ENCODE results near the gene IL25.

The IL25 gene

GRCh38 chr14:23354990-23355389 lies 17.6 kb upstream of the IL25 start:
- DNase-seq: no peak

- DNase-seq: no peak
Observed at GRCh38 chr14:23355871-23356435, 16.7 kb upstream of the IL25 start.

GRCh38 chr14:23356662-23357061 lies 15.9 kb upstream of the IL25 start:
- no peak for DNase-seq

- no peak for DNase-seq
Observed at GRCh38 chr14:23357261-23357660, 15.3 kb upstream of the IL25 start.

- no peak for DNase-seq
Observed at GRCh38 chr14:23358042-23358441, 14.6 kb upstream of the IL25 start.

GRCh38 chr14:23358553-23359166 lies 13.9 kb upstream of the IL25 start:
- DNase-seq: no peak

GRCh38 chr14:23359167-23359626 lies 13.4 kb upstream of the IL25 start:
- DNase-seq: no peak

GRCh38 chr14:23359722-23360447 lies 12.7 kb upstream of the IL25 start:
- no peak for DNase-seq

GRCh38 chr14:23360496-23360895 lies 12.1 kb upstream of the IL25 start:
- DNase-seq: no peak

GRCh38 chr14:23361320-23361719 lies 11.3 kb upstream of the IL25 start:
- no peak for DNase-seq

GRCh38 chr14:23361763-23362162 lies 10.8 kb upstream of the IL25 start:
- no peak for DNase-seq

GRCh38 chr14:23362200-23362599 lies 10.4 kb upstream of the IL25 start:
- no peak for DNase-seq

GRCh38 chr14:23364164-23365035 lies 8.2 kb upstream of the IL25 start:
- DNase-seq: no peak

- DNase-seq: no peak
Observed at GRCh38 chr14:23365036-23365731, 7.4 kb upstream of the IL25 start, which contains the start of gene EFS. EFS (minus strand) TSS chr14:23365172; CDS start chr14:23365025, 147 bp downstream.

GRCh38 chr14:23365732-23366425 lies 6.7 kb upstream of the IL25 start:
- DNase-seq: no peak

- DNase-seq: no peak
Observed at GRCh38 chr14:23366426-23366921, 6.1 kb upstream of the IL25 start.

- DNase-seq: no peak
Observed at GRCh38 chr14:23370221-23370620, 2.4 kb upstream of the IL25 start.

GRCh38 chr14:23371865-23372264 lies 744 bp upstream of the IL25 start:
- DNase-seq: no peak

GRCh38 chr14:23373041-23373440 lies 432 bp downstream of the IL25 start:
- DNase-seq: no peak

GRCh38 chr14:23375527-23376251 lies 3.1 kb downstream of the IL25 start:
- no peak for DNase-seq
